Neural cell (in vitro differentiated cells): ENCODE measurements around the gene FAM170B. TPM values are rescaled to one million over a fixed set of nuclear protein-coding genes. Genes with fewer than 3 reads are reported as not detected.

Source experiments
- H2AFZ ChIP-seq: fragments of 200-600, 300-800 bp; sonication (generic), shearing (Covaris generic); 2 replicates; pipeline ENCODE4 v1.6.0; 2014; ENCODE audit warnings: low read depth, mild to moderate bottlenecking, antibody characterized with exemption, low read length, moderate library complexity
- H3F3A ChIP-seq: fragments of 200-600 bp; shearing (Covaris generic); 2 replicates; pipeline ENCODE4 v1.6.1; 2016; ENCODE audit warnings: mild to moderate bottlenecking, moderate library complexity, mixed read lengths, antibody characterized with exemption, low read length; ENCODE audit not compliant: insufficient read depth, poor library complexity, severe bottlenecking
- H3K27ac ChIP-seq: fragments of 200-600, 300-800 bp; sonication (generic), shearing (Covaris generic); 2 replicates; pipeline ENCODE4 v1.5.1; 2014; ENCODE audit warnings: mild to moderate bottlenecking, low read length, moderate library complexity
- H3K27me3 ChIP-seq: fragments of 300-800, 200-600 bp; sonication (generic), shearing (Covaris generic); 2 replicates; pipeline ENCODE4 v1.6.0; 2014; ENCODE audit warnings: mild to moderate bottlenecking, low read depth, low read length, moderate library complexity; ENCODE audit not compliant: insufficient read depth
- H3K36me3 ChIP-seq: fragments of 300-800, 200-600 bp; sonication (generic), shearing (Covaris generic); 2 replicates; pipeline ENCODE4 v1.5.1; 2014; ENCODE audit warnings: mild to moderate bottlenecking, antibody characterized with exemption, low read length, moderate library complexity; ENCODE audit not compliant: insufficient read depth
- H3K4me2 ChIP-seq: fragments of 300-800, 200-600 bp; sonication (generic), shearing (Covaris generic); 2 replicates; pipeline ENCODE4 v1.6.0; 2014; ENCODE audit warnings: mild to moderate bottlenecking, low read length
- H3K4me3 ChIP-seq: fragments of 300-800, 200-600 bp; sonication (generic), shearing (Covaris generic); 2 replicates; pipeline ENCODE4 v1.5.1; 2014; ENCODE audit warnings: mild to moderate bottlenecking, low read length, moderate library complexity
- H3K79me2 ChIP-seq: fragments of 200-600 bp; shearing (Covaris generic); replicated peaks from 2 replicates; pipeline ENCODE4 v1.6.0; 2014; ENCODE audit warnings: mild to moderate bottlenecking, low read length, moderate library complexity; ENCODE audit not compliant: insufficient read depth
- H3K9ac ChIP-seq: fragments of 300-800, 200-600 bp; sonication (generic), shearing (Covaris generic); 2 replicates; pipeline ENCODE4 v1.6.1; 2016; ENCODE audit warnings: mild to moderate bottlenecking, low read length, mixed read lengths
- H3K9me2 ChIP-seq: fragments of 200-600 bp; shearing (Covaris generic); 2 replicates; pipeline ENCODE4 v1.6.1; 2016; ENCODE audit warnings: mild to moderate bottlenecking, low read length, mixed read lengths; ENCODE audit not compliant: insufficient read depth
- H3K9me3 ChIP-seq: fragments of 200-600, 300-800 bp; sonication (generic), shearing (Covaris generic); 2 replicates; pipeline ENCODE4 v1.6.1; 2016; ENCODE audit warnings: mild to moderate bottlenecking, mixed run types, low read length, moderate library complexity, mixed read lengths
- H4K20me1 ChIP-seq: fragments of 200-600 bp; shearing (Covaris generic); 2 replicates; pipeline ENCODE4 v1.6.1; 2016; ENCODE audit warnings: mild to moderate bottlenecking, mixed run types; ENCODE audit not compliant: insufficient read depth
- EP300 ChIP-seq: fragments of 450-650 bp; conservative IDR thresholded peaks from 2 replicates; pipeline ENCODE4 v1.6.1; 2014; ENCODE audit warnings: antibody characterized with exemption, mild to moderate bottlenecking, moderate library complexity; ENCODE audit not compliant: poor library complexity, severe bottlenecking
- EZH2 ChIP-seq: fragments of 200-600, 300-800 bp; shearing (Covaris generic), sonication (generic); IDR thresholded peaks from 2 replicates; pipeline ENCODE4 v1.6.1; 2014; ENCODE audit warnings: antibody characterized with exemption, low read length, borderline replicate concordance, mild to moderate bottlenecking; ENCODE audit not compliant: insufficient read depth, poor library complexity, severe bottlenecking
- POLR2AphosphoS5 ChIP-seq: IDR thresholded peaks from 2 replicates; pipeline ENCODE4 v1.6.1; 2012
- RAD21 ChIP-seq: fragments of 450-650 bp; conservative IDR thresholded peaks from 2 replicates; pipeline ENCODE4 v1.6.1; 2014; ENCODE audit warnings: antibody characterized with exemption, mild to moderate bottlenecking, moderate library complexity
- SMC3 ChIP-seq: fragments of 450-650 bp; conservative IDR thresholded peaks from 2 replicates; pipeline ENCODE4 v1.6.1; 2014; ENCODE audit warnings: antibody characterized with exemption, mild to moderate bottlenecking, moderate library complexity; ENCODE audit not compliant: poor library complexity
- TAF1 ChIP-seq: IDR thresholded peaks from 2 replicates; pipeline ENCODE4 v1.6.1; 2012; ENCODE audit warnings: low read depth
- polyA plus RNA-seq: library from polyadenylated mRNA; depleted of rRNA; stranded (reverse); fragments of >200 nt; gene quantifications from 2 replicates; pipeline ENCODE4 v1.2.3, GENCODE V29; 2014
- TF ChIP-seq, protein P1 (sequence below): IDR thresholded peaks from 2 replicates; pipeline ENCODE4 v1.6.1; 2012; ENCODE audit warnings: borderline replicate concordance

Gene FAM170B
- polyA plus RNA-seq, 1 donor from 2014 or later, result not detected

DNA sequence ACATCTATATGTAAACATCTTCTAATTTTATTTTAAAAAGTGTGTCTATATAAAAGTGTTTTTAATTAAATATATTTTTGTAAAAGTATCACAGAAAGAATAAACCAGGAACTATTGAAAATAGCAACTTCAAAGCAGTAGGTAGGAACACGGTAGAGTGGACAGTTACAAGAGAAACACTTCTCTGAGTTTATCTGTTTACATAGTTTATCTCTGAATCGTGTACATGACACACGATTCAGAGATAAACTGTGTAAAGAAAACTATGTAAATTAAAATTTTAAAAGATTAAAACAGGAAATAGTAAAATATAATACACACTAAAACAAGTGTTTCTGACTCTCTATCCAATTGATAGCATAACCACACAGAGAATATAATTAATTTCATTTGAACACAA is 25.1 kb upstream of the FAM170B start:
- Histone ChIP-seq H3K9me2 (no peaks in the 10 kb centered on the region), H3K27ac (no peak overlapping the region), H4K20me1 (no peaks in the 10 kb centered on the region), H3K9me3 (no peaks in the 10 kb centered on the region), H2AFZ (no peak overlapping the region), H3K9ac (no peak overlapping the region), H3K36me3 (no peaks in the 10 kb centered on the region), H3K27me3 (no peaks in the 10 kb centered on the region), H3K79me2 (no peaks in the 10 kb centered on the region), H3K4me3 (no peak overlapping the region), H3K4me2 (no peak overlapping the region), H3F3A (no peaks in the 10 kb centered on the region)
- TF ChIP-seq RAD21, result no peak
- TF ChIP-seq EZH2, result no peak
- TF ChIP-seq TAF1, result no peak
- TF ChIP-seq, protein P1, sequence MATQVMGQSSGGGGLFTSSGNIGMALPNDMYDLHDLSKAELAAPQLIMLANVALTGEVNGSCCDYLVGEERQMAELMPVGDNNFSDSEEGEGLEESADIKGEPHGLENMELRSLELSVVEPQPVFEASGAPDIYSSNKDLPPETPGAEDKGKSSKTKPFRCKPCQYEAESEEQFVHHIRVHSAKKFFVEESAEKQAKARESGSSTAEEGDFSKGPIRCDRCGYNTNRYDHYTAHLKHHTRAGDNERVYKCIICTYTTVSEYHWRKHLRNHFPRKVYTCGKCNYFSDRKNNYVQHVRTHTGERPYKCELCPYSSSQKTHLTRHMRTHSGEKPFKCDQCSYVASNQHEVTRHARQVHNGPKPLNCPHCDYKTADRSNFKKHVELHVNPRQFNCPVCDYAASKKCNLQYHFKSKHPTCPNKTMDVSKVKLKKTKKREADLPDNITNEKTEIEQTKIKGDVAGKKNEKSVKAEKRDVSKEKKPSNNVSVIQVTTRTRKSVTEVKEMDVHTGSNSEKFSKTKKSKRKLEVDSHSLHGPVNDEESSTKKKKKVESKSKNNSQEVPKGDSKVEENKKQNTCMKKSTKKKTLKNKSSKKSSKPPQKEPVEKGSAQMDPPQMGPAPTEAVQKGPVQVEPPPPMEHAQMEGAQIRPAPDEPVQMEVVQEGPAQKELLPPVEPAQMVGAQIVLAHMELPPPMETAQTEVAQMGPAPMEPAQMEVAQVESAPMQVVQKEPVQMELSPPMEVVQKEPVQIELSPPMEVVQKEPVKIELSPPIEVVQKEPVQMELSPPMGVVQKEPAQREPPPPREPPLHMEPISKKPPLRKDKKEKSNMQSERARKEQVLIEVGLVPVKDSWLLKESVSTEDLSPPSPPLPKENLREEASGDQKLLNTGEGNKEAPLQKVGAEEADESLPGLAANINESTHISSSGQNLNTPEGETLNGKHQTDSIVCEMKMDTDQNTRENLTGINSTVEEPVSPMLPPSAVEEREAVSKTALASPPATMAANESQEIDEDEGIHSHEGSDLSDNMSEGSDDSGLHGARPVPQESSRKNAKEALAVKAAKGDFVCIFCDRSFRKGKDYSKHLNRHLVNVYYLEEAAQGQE, result no peak
- TF ChIP-seq SMC3, result no peak

DNA sequence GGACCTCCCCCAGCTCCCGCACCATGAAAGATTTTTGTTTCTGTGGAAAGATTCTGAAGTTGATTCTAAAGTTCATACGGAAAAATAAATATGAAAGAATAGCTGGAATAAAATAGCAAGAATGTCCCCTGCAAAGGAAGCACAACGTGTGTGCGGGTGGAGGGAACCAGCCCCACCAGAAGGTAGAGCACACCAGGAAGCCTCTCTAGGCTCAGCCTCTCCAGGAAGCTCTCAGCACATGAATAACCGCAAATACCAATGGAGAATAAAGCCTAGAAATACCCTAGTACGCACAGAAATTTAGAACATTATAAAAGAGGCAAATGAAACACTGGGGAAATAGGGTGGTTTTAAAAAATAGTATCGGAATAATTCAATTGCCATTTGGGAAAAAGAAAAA is 24.6 kb upstream of the FAM170B start:
- Histone ChIP-seq H3K79me2 (no peaks in the 10 kb centered on the region), H3F3A (no peaks in the 10 kb centered on the region), H3K36me3 (no peaks in the 10 kb centered on the region), H3K27me3 (no peaks in the 10 kb centered on the region), H3K9ac (no peak overlapping the region), H4K20me1 (no peaks in the 10 kb centered on the region), H3K4me3 (no peak overlapping the region), H2AFZ (no peak overlapping the region), H3K9me3 (no peaks in the 10 kb centered on the region), H3K4me2 (no peak overlapping the region), H3K9me2 (no peaks in the 10 kb centered on the region), H3K27ac (no peak overlapping the region)
- TF ChIP-seq EP300 (no peak), POLR2AphosphoS5 (no peak)

DNA sequence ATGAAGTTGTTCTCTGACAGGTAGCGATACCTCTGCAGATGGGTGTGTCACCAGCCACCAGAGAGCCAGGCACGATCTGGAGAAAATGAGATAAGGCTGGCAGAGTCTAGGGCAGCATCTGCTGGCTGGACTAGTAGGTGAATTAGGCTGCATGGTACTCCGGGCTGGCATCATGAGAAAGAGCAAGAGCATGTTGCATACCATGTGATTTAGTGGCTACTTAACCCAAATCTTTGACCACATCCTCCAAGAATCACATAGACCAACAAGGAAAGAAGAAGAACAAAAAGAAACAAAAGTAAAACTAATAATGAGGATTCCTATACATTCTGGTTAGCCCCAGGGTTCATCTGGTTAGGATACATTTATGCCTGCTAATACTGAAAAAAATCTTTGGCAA is 23.4 kb upstream of the FAM170B start:
- Histone ChIP-seq H3K27me3 (no peaks in the 10 kb centered on the region), H4K20me1 (no peaks in the 10 kb centered on the region), H3K36me3 (no peaks in the 10 kb centered on the region), H3K27ac (no peak overlapping the region), H3K9me2 (no peaks in the 10 kb centered on the region), H3K4me2 (no peak overlapping the region), H3K4me3 (no peak overlapping the region), H3F3A (no peaks in the 10 kb centered on the region), H3K9ac (no peak overlapping the region), H3K9me3 (no peaks in the 10 kb centered on the region), H2AFZ (no peak overlapping the region), H3K79me2 (no peaks in the 10 kb centered on the region)
- TF ChIP-seq, protein P1, result no peak
- TF ChIP-seq EZH2 (no peak), RAD21 (no peak)
